Activated T-helper 9 cell treated with anti-CD3 and anti-CD28 coated beads, Interleukin-2, amount 50 U/mL, for 16 hours (primary cell): Measurements from ENCODE around the gene STK11.
A peak's percentile ranks its signal among the peaks of the same experiment; 100 is the strongest.
"Not testable (repeated sequence)": the region's sequence is repeated elsewhere in the genome, so short reads cannot be mapped to it uniquely, and the experiment has no call there.

Source experiments
- DNase-seq: peaks from one replicate; pipeline ENCODE4 v3.0.0-alpha.2; 2020; ENCODE audit warnings: low read depth

The STK11 gene

DNA sequence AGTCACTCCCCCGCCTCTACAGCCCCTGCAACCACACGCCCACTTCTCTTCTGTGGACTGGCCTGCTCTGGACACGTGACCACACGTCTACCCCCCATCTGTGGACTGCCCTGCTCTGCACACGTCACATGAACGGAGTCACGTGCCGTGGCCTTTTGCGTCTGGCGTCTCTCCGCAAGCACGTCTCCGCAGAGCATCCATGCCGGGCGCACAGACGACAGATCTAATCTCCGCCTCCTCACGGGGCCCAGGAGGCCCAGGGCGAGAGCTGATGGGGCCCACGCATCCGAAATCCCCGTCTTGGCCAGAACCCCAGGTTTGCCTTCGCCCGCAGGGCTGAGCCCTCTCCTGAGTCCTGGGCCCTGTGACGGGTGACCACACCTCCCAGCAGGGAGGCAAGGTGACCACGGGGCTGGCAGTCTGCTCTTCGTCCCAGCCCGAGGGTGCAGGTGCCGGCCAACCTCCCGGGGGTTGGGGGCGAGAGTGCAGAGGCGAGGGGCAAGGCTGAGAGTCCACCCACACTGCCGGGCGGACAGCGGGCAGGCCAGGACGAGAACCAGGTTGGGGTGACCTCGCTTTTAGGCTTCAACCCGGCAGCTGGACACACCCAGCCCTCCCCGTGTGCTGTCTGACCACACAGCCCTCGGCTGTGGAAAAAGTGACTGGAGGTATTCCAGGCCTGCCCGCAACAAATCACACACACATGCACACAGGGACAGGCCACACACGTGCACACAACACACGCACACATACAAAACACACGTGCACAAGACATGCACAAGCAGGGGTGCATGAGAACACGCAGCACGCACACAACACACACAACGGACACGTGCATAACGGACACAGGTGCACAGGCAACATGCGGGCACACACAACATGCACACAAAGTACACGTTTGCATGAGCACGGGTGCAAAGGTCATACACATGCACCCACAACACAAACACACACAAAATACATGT lies 35.4 kb upstream of the STK11 start:
- no peak for DNase-seq

DNA sequence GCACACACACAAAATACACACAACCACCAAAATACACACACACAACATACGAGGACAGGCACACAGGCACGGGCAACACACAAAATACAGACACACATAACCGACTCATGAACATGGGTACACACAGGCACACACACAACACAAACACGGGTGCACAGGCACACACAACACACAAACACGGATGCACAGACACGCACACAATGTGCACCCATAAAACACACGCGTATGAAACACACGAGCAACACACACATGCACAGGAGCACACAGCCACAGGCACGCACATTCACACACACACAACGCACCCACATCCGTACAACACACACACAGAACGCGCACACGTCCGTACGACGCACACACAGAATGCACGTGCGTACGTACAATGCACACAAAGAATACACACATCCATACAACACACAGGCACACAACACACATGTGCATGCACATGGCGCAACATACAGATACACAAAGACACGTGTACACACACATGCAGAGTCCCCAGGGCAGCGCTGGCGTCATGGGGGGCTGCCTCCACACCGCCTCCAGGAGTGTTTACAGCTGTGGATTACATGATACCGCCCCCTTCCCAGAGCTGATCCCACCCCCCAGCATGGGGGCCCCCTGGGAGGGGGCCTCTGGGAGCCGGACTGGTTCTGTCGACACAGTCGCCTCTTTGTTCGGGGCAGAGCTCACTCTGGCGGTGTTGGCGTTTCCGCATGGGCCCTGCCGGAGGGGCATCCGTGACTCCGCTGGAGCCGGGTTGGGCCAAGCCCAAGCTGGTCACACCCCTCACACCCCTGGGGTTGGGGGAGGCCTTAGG lies 34.4 kb upstream of the STK11 start:
- no peak for DNase-seq

DNA sequence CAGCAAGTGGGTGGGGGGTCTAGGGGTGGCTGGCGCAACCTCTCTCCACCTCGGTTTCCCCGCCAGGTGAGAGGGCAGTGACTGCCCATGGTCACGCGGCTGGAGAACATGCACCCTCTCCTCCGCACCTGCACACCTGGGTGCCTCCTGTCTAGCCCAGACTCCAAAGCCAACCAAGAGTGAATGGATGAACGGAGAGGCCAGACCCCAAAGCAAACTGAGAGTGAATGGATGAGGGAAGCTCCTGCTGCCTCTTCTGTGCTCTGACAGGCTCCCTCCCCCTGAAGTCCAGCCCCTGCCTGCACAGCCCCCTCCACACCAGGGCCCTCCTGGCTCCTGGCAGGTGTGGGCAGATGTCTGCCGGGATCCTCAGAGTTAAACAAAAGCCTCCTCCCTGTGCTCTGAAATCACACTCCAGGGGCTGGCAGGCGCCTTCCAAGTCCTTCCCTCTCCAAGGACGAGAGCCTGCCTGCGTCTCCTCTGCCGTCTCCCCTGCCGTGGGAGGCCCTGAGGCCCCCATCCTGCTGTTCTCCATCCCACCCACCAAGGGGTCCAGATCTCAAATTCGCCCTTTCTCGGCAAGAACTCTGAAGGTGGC lies 33.7 kb upstream of the STK11 start:
- no peak for DNase-seq

DNA sequence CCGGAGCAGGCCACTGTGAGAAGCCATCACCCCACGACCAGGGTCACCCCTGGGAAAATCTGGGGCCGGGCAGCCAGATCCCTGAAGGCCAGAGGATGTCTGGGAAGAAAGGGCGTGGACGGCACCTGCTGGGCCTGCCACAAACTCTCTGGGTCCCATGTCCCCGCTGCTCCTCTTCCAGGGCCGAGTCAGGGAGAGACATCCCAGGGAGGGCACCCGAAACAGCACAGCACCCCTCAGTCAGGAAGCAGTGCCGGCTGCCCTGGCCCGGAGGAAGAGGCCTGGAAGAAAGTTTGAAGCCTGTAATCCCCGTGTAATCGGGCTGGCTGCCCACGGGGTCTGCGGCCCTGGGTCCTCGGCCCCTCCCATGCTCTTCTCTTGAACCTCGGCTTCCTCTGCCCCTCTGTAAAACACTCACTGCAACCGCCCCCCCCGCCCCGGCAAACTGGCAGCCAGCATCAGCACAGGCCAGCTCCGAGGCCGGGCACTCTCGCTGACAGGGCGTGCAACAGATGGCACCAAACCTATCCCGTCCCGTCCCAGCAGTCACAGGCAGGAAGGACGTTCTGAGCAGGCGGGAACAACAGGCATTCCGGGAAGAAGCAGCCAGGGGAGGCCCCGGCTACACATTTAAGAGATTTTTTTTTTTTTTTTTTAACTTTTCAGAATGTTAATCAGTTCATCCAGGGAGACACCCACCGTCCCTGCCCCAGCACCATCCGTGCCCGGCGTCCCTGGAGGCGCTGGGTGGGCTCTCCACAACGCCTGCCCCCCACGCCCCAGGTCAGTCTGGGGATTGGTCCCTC lies 33.0 kb upstream of the STK11 start:
- DNase-seq: no peak

DNA sequence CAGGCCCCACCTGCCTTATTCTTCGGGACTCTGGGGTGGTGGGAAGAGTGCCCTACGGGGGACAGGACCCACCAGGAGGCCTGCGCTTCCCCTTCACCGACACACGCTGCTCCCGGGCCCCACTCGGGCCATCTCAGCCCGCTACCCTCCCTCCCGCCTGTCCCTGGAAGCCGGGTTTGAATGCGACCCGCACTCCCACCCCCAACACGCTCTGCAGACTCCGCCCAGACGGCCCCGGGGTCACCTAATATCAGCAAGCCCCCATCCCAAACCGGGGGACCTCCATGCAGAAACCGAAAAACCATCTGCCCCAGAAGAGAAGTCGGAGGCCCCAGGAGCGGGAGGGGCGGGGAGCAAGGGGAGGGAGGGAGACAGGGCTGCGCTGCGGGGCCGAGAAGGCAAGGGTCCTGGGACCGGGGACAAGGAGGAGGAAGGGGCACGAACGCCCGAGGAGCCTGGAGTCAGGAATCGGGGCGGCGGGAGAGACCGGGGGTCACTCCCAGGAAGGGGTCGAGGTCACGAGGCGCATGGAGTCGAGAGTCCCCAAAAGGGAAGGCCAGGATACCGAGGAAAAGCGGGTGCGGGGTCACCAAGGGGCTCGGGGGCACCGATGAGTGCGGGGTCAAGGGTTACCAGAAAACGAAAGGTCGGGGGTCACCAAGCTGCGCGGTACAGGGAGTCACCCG lies 32.3 kb upstream of the STK11 start:
- DNase-seq: no peak

DNA sequence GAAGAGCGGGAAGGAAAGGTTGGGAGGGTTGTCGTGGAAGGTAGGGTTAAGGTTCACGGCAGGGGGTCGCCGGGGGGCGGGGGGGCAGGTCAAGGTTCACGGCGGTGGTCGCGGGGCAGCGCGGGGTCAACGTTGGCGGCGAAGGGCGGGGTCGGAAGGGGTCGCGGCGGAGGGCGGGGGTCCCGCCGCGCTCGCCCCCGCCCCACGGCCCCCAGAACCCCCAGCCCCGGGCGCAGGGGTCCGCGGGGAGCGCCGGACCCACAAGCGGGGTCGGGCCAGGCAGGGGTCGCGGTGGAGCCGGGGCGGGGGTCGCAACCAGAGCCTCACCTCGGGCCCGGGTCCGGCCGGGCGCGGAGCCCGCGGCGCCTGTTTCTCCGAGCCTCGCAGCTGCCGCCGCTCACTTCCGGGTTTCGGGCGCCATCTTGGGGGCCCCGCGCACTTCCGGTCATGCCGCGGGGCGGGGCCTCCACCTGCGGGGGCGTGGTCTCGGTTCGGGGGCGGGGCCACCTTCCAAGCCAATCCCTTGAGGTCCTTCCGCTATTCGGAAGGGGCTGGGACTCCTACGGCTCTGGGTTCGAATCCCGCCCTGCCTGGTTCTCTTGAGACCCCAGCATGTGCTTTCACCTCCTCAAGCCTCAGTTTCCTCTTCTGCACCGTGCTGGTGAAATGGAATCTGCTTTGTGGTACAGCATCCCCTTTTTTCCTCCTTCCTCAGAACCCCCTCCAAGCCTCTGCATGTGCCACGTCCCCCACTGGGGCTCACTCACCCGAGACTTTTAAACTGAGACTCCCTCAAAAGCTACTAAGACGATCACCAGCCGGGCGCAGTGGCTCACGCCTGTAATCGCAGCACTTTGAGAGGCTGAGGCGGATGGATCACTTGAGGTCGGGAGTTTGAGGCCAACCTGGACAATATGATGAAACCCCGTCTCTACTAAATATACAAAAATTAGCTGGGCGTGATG lies 31.5 kb upstream of the STK11 start, which contains the start of gene SBNO2:
Gene SBNO2, minus strand, starts transcription at position 424 of the 965 bp plus-strand sequence. CDS start 19,992 bp downstream, outside the sequence.
- DNase-seq: peak; percentile 81

DNA sequence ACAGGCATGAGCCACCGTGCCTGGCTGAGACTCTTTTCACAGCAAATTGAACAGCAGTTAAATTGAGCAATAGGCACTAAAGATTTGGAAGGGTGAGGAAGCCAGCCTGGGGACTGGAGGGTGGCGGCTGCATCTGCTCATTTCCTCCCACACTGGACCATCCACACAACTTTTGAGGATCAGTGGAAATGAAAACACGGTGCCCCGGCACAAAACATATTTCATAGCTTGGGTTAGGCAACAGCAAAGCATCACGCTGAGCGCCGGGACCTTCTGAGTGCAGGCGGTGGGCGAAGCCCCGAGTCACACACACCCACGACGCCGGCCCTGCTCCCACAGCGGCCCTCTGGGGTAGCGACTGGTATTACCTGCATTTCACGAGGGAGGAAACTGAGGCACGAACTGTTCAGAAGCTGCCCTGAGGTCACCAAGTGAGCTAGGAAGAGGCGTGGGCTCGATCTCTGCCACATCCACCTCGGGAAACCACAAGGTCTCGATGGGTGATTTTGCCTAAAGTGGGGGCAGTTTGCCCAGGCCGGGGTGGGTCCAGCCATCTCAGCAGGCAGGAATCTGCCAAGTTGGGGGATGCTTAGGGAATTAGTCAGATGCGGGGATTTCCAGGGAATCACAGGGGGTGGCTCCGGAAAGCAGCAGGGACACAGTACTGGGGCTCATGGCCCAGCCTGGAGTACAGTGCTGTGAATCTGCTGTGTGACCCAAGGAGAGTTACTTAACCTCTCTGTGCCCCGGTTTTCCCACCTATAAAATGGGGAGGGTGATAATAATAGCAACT lies 28.1 kb upstream of the STK11 start:
- DNase-seq: no peak

DNA sequence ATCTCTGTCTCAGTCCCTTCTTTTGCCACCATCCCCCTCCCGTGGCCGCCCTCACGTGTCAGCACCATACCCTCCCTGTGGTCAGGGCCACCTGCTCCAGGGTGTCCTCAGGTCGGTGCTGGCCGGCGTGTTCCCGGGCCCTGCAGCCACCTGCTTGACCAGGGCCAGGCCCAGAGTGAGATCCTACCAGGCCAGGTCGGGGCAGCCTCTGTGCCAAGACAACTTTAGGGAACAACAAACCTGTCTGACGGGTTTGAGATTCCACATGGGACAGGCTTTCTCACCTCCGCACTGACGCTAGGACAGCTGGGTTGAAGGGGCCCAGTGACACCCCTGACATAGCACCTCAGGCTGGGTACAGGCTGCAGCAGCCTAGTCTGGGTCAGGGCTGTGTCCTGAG lies 24.0 kb upstream of the STK11 start:
- no peak for DNase-seq

DNA sequence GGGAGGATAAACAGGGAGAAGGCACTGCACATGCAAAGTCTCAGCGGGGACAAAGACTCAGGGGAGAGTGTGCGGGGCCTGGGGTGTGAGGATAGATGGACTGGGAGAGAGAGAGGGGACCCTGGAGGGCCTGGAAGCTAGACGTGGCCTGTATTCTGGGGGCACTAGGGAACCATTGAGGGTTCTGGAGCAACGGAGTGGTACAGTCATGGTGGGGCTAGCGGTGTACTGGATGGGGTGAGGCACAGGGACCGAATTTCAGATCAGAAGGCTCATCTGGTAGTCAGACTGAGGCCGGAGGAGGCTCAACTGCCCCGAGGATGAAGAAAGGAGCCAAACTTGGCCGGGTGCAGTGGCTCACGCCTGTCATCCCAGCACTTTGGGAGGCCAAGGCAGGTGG lies 23.5 kb upstream of the STK11 start:
- DNase-seq: no peak

DNA sequence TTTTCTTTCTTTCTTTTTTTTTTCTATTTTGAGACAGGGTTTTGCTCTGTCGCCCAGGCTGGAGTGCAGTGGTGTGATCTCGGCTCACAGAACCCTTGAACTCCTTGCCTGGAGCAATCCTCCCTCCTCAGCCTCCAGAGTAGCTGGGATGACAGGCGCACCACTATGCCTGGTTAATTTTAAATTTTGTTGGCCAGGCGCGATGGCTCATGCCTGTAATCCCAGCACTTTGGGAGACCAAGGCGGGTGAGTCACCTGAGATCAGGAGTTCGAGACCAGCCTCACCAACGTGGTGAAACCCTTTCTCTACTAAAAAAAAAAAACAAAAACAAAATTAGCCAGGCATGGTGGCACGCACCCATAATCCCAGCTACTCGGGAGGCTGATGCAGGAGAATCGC lies 22.9 kb upstream of the STK11 start:
- no peak for DNase-seq

DNA sequence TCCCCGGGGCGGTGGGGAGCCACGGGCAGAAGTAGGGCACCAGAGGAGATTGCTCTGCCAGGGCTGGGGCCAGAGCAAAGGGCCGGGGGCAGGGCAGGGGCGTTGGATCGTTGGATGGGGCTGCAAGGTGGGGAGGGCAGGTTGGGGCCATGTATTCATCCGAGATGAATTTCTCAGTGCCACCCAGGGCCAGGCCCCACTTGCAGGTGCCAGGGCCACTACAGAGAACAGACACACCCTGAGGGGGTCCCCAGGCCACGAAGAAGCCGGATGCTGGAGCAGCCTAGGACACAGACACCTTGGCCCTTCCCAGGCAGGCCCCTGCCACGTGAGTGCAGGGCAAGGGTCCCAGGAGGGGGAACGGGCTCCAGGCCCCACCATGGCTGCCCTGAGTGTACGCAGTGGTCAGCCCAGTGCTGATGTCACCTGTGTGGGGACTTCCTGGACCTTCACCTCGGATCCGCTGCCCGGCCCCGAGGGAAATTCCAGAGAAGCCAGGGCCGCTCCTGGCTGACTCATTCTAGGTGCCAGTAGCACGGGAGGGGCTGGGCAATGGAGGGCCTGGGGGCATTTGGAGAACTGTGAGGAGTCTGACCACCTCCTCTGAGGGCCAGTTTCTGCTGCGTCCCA lies 21.9 kb upstream of the STK11 start:
- no peak for DNase-seq

DNA sequence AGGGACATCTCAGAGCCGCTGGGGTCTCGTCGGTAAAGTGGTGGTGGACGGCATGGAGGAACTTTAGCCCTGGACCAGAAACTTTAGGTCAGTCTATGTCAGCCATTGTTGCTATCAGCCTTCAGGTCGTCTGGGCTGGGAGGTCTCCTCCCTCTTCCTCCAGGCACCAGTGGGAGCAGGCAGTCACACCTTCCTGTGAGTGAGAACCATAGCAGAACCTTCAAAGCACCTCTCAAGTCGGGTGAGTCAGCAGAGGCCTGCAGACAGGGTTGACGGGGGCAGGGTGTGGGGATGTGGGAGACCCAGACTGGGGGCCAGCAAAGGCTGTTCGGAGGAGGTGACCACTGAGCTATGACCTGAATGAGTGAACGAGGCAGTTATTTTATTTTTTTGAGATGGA lies 16.2 kb upstream of the STK11 start:
- DNase-seq: peak; percentile 32

DNA sequence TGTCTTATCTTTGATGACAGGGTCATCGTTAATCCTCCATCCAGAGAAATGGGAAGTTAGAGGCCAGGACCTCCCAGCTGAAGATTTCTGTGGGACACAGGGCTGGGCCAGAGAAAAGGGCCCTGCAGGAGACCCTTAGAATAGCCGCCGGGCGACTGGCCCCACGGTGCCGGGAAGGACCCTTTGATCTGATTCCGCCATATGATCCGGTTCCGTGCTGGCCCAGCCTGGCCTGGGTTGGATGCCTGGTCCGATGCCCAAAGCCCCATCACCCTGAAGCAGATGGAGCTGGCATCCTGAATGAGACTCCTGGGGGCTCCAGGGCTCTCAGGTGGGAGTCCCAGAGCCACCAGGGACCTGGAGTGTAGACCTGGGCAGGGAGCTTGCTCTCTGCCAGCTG lies 6.0 kb upstream of the STK11 start:
- no peak for DNase-seq

DNA sequence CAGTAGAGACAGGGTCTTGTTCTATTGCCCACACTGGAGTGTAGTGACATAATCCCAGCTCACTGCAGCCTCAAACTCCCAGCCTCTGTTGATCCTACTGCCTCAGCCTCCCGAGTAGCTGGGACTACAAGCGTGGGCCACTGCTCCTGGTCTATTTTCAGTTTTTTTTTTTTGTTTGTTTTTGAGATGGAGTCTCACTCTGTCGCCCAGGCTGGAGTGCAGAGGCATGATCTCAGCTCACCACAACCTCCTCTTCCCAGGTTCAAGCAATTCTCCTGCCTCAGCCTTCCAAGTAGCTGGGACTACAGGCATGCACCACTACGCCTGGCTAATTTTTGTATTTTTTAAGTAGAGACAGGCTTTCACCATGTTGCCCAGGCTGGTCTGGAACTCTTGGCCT lies 5.0 kb upstream of the STK11 start:
- DNase-seq: not testable (repeated sequence)

DNA sequence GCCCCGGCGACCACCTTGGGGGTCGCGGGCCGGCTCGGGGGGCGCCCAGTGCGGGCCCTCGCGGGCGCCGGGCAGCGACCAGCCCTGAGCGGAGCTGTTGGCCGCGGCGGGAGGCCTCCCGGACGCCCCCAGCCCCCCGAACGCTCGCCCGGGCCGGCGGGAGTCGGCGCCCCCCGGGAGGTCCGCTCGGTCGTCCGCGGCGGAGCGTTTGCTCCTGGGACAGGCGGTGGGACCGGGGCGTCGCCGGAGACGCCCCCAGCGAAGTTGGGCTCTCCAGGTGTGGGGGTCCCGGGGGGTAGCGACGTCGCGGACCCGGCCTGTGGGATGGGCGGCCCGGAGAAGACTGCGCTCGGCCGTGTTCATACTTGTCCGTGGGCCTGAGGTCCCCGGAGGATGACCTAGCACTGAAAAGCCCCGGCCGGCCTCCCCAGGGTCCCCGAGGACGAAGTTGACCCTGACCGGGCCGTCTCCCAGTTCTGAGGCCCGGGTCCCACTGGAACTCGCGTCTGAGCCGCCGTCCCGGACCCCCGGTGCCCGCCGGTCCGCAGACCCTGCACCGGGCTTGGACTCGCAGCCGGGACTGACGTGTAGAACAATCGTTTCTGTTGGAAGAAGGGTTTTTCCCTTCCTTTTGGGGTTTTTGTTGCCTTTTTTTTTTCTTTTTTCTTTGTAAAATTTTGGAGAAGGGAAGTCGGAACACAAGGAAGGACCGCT lies 729 bp downstream of the STK11 start:
- DNase-seq: no peak

DNA sequence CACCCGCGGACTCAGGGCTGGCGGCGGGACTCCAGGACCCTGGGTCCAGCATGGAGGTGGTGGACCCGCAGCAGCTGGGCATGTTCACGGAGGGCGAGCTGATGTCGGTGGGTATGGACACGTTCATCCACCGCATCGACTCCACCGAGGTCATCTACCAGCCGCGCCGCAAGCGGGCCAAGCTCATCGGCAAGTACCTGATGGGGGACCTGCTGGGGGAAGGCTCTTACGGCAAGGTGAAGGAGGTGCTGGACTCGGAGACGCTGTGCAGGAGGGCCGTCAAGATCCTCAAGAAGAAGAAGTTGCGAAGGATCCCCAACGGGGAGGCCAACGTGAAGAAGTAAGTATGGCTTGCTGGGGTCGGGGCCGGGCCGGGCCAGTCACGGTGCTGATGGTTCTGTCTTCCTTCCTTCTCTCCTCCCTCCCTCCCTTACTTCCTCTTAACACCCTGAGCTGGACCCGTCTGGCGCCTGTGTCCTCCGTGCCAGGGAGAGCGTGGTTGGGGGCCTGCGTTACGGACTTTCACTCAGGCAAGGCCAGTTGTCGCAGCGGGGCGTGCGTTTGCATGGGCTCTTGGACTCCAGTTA lies 1.4 kb downstream of the STK11 start:
- DNase-seq: no peak

DNA sequence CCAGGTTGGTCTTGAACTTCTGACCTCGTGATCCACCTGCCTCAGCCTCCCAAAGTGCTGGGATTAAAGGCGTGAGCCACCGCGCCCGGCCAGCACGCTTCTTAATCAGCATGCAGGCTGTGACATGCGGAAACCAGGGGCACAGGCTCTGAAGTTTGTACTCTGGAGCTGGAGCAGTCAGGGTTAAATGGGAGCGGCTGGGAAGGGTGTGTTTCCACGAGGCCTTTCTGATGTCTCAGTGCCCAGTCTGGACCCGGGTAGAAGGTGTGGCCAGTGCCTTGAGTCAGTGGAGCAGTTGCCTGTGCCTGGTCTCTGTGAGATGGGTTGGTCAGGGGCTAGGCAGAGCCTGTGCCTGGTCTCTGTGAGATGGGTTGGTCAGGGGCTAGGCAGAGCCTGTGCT lies 3.3 kb downstream of the STK11 start:
- DNase-seq: not testable (repeated sequence)

DNA sequence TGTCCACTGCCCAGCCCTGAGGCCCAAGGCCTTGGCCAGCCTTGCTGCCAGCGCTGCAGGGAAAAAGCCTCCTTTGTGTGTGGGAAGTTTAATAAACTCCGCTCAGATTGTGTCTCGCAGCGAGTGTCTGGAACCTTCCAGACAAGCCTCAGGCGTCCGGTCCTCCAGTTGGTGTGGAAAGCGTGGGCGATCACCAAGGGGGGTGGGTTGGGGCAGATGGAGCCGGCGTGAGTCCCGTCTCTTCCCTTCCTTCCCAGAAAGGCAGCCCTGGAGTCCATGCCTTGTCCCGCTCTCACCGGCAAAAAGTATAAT lies 4.6 kb downstream of the STK11 start:
- DNase-seq: no peak
